HUES48 (cell line): ENCODE data around the gene ADCY5.

ENCODE experiments used
- H3K27ac ChIP-seq: one replicate; pipeline ENCODE4 v1.7.0; 2013; ENCODE audit warnings: low read depth, low read length, inconsistent platforms
- H3K27me3 ChIP-seq: 2 replicates; pipeline ENCODE4 v1.6.1; 2013; ENCODE audit warnings: mild to moderate bottlenecking, low read length; ENCODE audit not compliant: control insufficient read depth, insufficient read depth
- H3K36me3 ChIP-seq: 2 replicates; pipeline ENCODE4 v1.6.1; 2013; ENCODE audit warnings: low read length; ENCODE audit not compliant: control insufficient read depth, insufficient read depth
- H3K4me1 ChIP-seq: 2 replicates; pipeline ENCODE4 v1.6.1; 2013; ENCODE audit warnings: mild to moderate bottlenecking, low read length; ENCODE audit not compliant: control insufficient read depth, insufficient read depth
- H3K4me3 ChIP-seq: 2 replicates; pipeline ENCODE4 v1.5.1; 2013; ENCODE audit warnings: mild to moderate bottlenecking, low read depth, low read length
- H3K9ac ChIP-seq: 2 replicates; pipeline ENCODE4 v1.6.1; 2013; ENCODE audit warnings: mild to moderate bottlenecking, low read depth, low read length, moderate library complexity
- H3K9me3 ChIP-seq: 2 replicates; pipeline ENCODE4 v1.6.1; 2013; ENCODE audit warnings: low read length; ENCODE audit not compliant: control insufficient read depth, insufficient read depth

Gene ADCY5

DNA sequence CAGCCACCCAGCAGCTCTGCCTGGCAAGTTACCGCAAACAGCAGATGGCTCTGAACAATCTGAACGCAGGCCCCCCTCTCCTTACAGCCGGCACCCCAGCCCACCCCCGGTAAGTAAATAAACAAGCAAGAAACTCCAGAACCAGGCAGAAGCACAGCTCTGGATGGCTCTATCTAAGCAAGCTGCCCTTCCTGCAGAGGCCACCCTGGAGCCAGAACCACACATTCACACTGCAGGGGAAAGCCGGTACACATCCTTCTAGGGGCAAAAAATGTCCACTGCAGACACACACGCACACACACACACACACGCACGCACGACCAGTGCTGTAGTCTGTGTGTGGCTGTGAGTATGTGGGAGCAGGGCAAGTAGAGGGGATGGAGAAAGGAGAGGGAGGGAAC is 63.9 kb downstream of the ADCY5 start:
- no peak overlapping the region for H3K27ac ChIP-seq
- H3K4me1 ChIP-seq: peaks cover 14% of the 10 kb centered on the region
- H3K9ac ChIP-seq: no peak overlapping the region
- no peak overlapping the region for H3K4me3 ChIP-seq
- H3K36me3 ChIP-seq: no peaks in the 10 kb centered on the region
- no peaks in the 10 kb centered on the region for H3K27me3 ChIP-seq
- no peaks in the 10 kb centered on the region for H3K9me3 ChIP-seq

- Histone ChIP-seq H3K9ac (no peak overlapping the region), H3K27ac (no peak overlapping the region), H3K4me3 (no peak overlapping the region), H3K36me3 (no peaks in the 10 kb centered on the region), H3K27me3 (no peaks in the 10 kb centered on the region), H3K9me3 (no peaks in the 10 kb centered on the region), H3K4me1 (peaks cover 14% of the 10 kb centered on the region)
Observed at GRCh38 chr3:123384256-123384655, 64.6 kb downstream of the ADCY5 start.

- H3K4me1 ChIP-seq: peaks cover 14% of the 10 kb centered on the region
- H3K9ac ChIP-seq: no peak overlapping the region
- no peaks in the 10 kb centered on the region for H3K9me3 ChIP-seq
- H3K27ac ChIP-seq: no peak overlapping the region
- no peaks in the 10 kb centered on the region for H3K27me3 ChIP-seq
- H3K36me3 ChIP-seq: no peaks in the 10 kb centered on the region
- H3K4me3 ChIP-seq: no peak overlapping the region
Observed at GRCh38 chr3:123383091-123384053, 65.5 kb downstream of the ADCY5 start.

- H3K27me3 ChIP-seq: no peaks in the 10 kb centered on the region
- no peaks in the 10 kb centered on the region for H3K36me3 ChIP-seq
- H3K4me3 ChIP-seq: no peak overlapping the region
- H3K4me1 ChIP-seq: peaks cover 7% of the 10 kb centered on the region
- no peaks in the 10 kb centered on the region for H3K9me3 ChIP-seq
- H3K27ac ChIP-seq: no peak overlapping the region
- no peak overlapping the region for H3K9ac ChIP-seq
Observed at GRCh38 chr3:123380261-123380660, 68.6 kb downstream of the ADCY5 start.

DNA sequence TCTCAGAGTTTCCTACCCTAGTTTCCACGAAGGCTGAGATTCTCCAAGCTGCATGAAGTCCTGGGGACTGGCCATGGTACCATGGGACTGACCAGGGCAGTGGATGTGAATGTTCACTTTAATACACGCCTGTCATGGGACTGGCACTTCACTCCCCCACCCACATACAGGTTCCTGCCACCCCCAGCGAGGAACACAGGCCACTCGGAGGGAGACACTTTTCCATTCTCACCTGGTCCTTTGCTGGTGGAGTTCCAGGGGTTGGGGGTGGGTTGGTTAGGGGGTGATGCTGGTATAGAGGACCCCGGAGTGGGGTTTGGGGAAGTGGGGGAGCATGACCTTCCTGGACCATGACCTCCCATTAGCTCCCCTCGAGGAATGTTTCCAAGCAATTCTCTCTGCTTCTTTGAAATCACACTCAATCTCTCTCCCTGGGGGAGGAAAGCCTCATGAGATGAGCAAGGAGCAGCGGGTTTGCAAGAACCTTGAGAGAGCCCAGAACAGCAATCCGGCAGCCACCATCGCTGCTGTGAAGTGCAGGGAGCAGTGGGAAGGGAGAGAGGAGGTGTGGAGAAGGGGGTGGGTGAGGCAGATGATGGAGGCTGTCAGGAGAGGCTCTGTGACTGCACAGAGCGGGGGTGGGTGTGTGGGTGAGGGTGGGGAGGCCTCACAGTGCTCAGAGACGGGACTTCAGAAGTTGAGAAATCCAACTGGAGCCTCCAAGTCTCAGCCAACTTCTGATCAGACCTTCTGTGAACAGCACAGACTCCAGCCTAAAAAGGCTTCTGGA is 69.7 kb downstream of the ADCY5 start:
- no peaks in the 10 kb centered on the region for H3K9me3 ChIP-seq
- H3K36me3 ChIP-seq: no peaks in the 10 kb centered on the region
- H3K4me1 ChIP-seq: peaks cover 7% of the 10 kb centered on the region
- no peak overlapping the region for H3K27ac ChIP-seq
- no peak overlapping the region for H3K9ac ChIP-seq
- no peaks in the 10 kb centered on the region for H3K27me3 ChIP-seq
- no peak overlapping the region for H3K4me3 ChIP-seq

DNA sequence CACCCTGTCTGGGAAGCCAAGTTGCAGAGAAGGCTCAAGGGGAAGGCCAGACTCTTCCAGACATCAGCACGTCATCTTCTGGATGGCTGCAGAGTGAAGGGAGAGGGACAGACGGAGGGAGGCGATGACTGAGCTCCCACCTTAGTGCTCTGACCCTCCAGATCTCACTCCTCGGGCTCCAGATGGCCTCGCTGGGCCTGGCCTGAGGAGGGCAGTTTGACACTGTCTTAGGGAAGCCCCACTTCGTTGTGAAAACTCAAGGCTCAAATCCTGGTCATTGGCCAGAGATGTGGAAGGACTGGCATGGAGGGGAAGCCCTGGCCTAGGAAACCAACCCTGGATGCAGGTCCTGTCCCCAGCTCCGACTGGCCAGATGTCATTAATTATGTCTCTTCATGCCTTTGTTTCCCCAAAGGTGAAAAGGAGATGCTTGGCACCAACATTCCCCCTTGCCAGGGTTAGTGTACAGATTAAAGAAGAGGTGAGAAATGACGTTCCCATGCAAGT is 70.4 kb downstream of the ADCY5 start:
- H3K9me3 ChIP-seq: no peaks in the 10 kb centered on the region
- no peak overlapping the region for H3K4me3 ChIP-seq
- H3K36me3 ChIP-seq: no peaks in the 10 kb centered on the region
- H3K27ac ChIP-seq: no peak overlapping the region
- H3K4me1 ChIP-seq: peaks cover 4% of the 10 kb centered on the region
- no peaks in the 10 kb centered on the region for H3K27me3 ChIP-seq
- no peak overlapping the region for H3K9ac ChIP-seq

DNA sequence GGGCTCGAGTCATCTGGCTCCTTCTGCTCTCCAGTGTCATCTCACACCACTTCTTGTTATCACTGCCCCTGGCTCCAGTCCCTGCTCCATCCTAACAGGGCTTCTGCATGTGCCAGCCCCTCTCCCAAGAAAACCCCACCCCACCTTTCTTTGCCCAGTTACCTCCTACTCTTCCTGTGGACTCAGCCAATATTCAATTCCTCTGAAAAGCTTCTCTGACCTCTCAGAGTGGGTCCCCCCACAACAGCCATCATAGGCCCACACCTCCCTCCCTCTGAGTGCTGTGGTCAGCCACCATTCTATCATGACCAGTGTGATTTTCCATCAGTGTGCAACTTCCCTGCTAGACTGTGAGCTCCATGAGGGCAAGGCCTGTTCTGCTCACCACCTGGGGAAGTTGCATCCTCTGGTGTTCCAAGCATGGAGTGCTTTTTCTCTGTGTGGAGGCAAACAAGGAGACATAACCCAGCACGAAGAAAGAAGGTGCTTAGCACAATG is 71.6 kb downstream of the ADCY5 start:
- Histone ChIP-seq H3K27me3 (no peaks in the 10 kb centered on the region), H3K27ac (no peak overlapping the region), H3K9me3 (no peaks in the 10 kb centered on the region), H3K4me1 (no peaks in the 10 kb centered on the region), H3K4me3 (no peak overlapping the region), H3K9ac (no peak overlapping the region), H3K36me3 (no peaks in the 10 kb centered on the region)

DNA sequence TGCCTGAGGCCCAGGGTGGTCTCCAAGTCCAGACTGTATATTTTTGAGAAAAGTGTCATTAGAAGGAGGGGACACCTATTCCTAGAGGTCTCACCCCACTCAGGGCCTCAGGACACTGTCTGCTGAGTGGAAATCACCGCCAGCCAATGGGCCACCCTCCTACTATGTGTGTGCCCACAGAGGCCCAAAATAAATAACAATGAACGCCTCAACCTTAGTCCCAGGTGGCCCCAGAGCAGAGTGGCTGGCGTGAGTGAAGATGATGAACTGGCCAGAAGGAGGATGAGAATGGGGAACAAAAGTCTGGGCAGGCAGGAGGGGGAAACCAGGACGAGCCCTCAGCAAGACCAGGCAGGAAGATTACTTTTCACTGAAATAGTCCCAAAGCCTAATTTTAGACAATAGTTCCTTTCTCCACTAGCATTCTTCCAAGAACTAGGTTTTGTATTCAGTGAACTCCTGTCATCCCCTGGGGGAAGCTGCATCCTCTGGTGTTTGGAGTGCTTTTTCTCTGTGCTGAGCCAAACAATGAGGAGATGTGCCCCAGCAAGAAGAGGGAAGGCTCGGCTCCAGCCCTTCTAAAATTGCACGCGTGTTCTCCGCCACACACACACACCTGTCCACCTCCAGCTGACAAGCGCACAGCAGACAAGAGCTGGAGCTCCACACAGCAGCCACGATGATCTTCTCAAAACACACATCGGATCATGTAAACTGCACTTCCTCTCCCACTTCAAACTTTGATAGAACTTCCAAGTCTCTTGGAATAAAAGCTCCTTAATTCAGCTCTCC is 72.2 kb downstream of the ADCY5 start:
- H3K36me3 ChIP-seq: no peaks in the 10 kb centered on the region
- H3K27ac ChIP-seq: no peak overlapping the region
- no peaks in the 10 kb centered on the region for H3K27me3 ChIP-seq
- no peak overlapping the region for H3K9ac ChIP-seq
- H3K4me1 ChIP-seq: no peaks in the 10 kb centered on the region
- no peak overlapping the region for H3K4me3 ChIP-seq
- H3K9me3 ChIP-seq: no peaks in the 10 kb centered on the region

- Histone ChIP-seq H3K4me1 (no peaks in the 10 kb centered on the region), H3K36me3 (no peaks in the 10 kb centered on the region), H3K27ac (no peak overlapping the region), H3K4me3 (no peak overlapping the region), H3K9me3 (no peaks in the 10 kb centered on the region), H3K9ac (no peak overlapping the region), H3K27me3 (no peaks in the 10 kb centered on the region)
Observed at GRCh38 chr3:123375014-123375940, 73.6 kb downstream of the ADCY5 start.

DNA sequence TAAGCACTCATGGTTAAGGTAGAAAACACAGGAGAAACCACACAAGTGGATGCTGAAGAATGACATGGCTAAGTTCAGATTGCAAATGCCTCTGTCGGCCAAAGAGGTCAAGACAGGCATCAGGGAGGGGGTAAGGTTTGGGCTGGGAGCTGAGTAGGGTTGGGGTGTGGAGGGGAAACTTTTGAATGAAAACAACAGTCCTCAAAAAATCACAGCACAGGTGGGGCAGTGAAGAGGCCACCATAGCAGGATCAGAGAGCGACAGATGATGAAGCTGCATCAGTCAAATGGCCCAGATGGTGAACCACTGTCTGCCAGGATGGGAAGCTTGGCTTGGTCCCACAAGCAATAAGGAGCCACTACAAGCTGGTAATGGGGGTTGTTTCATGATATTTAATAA is 74.9 kb downstream of the ADCY5 start:
- Histone ChIP-seq H3K9me3 (no peaks in the 10 kb centered on the region), H3K27me3 (no peaks in the 10 kb centered on the region), H3K36me3 (no peaks in the 10 kb centered on the region), H3K9ac (no peak overlapping the region), H3K4me3 (no peak overlapping the region), H3K4me1 (no peaks in the 10 kb centered on the region), H3K27ac (no peak overlapping the region)
